Testis (tissue), 2 donors: ENCODE results near the gene OR4E2.

Source experiments
- CTCF ChIP-seq, 3 experiments: fragments of 450-650 bp in 2 of 3; fragments of 200-600 bp in 1 of 3; sonication (generic) in 1 of 3; IDR thresholded peaks; one replicate each; pipeline ENCODE4 v1.5.1; 2016 to 2019; ENCODE audit warnings: antibody characterized with exemption in 3 of 3, mild to moderate bottlenecking in 2 of 3, moderate library complexity in 1 of 3
- POLR2A ChIP-seq: fragments of 450-650 bp; IDR thresholded peaks from one replicate; pipeline ENCODE4 v1.6.1; 2017; ENCODE audit warnings: antibody characterized with exemption, mild to moderate bottlenecking, moderate library complexity

GRCh38 chr14:21680072-21680471 is 26.4 kb downstream of the OR4E2 start:
- TF ChIP-seq CTCF (IDR thresholded peaks at IDR 0.05) = no peak
- TF ChIP-seq POLR2A = no peak
